Mucosa of rectum (tissue), 2 donors: ENCODE results near the gene POPDC2.

Experiments
- H3K27ac ChIP-seq, 2 donors: one replicate each; pipeline ENCODE4 v1.7.0; 2013; ENCODE audit warnings: inconsistent platforms in 2 of 2, low read depth in 2 of 2, low read length in 2 of 2
- H3K27me3 ChIP-seq, 2 donors: one replicate each; pipeline ENCODE4 v1.7.0; 2013; ENCODE audit warnings: low read length in 2 of 2; ENCODE audit not compliant: control insufficient read depth in 2 of 2, insufficient read depth in 2 of 2
- H3K36me3 ChIP-seq, 2 donors: one replicate each; pipeline ENCODE4 v1.7.0; 2013; ENCODE audit warnings: low read length in 2 of 2; ENCODE audit not compliant: control insufficient read depth in 2 of 2, insufficient read depth in 2 of 2
- H3K4me1 ChIP-seq, 2 donors: one replicate each; pipeline ENCODE4 v1.7.0; 2013; ENCODE audit warnings: low read length in 2 of 2, mild to moderate bottlenecking in 1 of 2; ENCODE audit not compliant: control insufficient read depth in 2 of 2, insufficient read depth in 2 of 2
- H3K4me3 ChIP-seq, 2 donors: one replicate each; pipeline ENCODE4 v1.7.0; 2013; ENCODE audit warnings: low read length in 2 of 2
- H3K9ac ChIP-seq, 2 donors: one replicate each; pipeline ENCODE4 v1.7.0; 2013; ENCODE audit warnings: low read length in 2 of 2, low read depth in 1 of 2, mild to moderate bottlenecking in 1 of 2
- H3K9me3 ChIP-seq, 2 donors: one replicate each; pipeline ENCODE4 v1.7.0; 2013; ENCODE audit warnings: low read length in 2 of 2; ENCODE audit not compliant: control insufficient read depth in 2 of 2
- donor health status: healthy.
- donor health status: Normal muscosa, but diverticular disease.

The POPDC2 gene

GRCh38 chr3:119613872-119614271 lies 46.5 kb downstream of the POPDC2 start:
- no peaks in the 10 kb centered on the region for H3K9me3 ChIP-seq
- no peak overlapping the region for H3K27ac ChIP-seq
- H3K9ac ChIP-seq = no peak overlapping the region

DNA sequence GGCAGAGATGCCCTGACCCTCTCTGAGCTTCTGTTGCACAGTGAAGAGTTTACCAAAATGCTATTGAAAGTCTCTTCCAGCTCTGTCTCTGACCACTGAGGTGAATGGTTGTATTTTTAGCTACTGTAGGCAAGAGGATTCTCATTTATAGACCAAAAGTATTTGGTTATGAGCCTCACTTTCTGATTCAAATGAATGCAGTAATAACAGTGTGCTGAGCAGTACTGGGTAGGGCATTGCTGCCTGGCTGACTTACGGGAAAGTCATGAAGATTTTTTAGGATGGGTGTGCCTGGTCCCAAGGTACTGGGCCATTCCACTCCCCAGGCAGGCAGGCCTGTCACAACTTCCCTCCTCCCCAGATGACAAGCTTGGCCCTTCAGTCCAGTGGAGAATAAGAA lies 47.2 kb downstream of the POPDC2 start:
- Histone ChIP-seq H3K9me3 (no peaks in the 10 kb centered on the region), H3K4me3 (no peak overlapping the region), H3K27me3 (no peaks in the 10 kb centered on the region), H3K9ac (no peak overlapping the region), H3K27ac (no peak overlapping the region), H3K4me1 (no peaks in the 10 kb centered on the region), H3K36me3 (no peaks in the 10 kb centered on the region)

More at GRCh38 chr3:119613872-119614271, 46.5 kb downstream of the POPDC2 start:
- Histone ChIP-seq H3K4me3 (no peak overlapping the region), H3K36me3 (no peaks in the 10 kb centered on the region), H3K4me1 (no peaks in the 10 kb centered on the region), H3K27me3 (no peaks in the 10 kb centered on the region)

- H3K4me1 ChIP-seq = no peaks in the 10 kb centered on the region
- no peaks in the 10 kb centered on the region for H3K36me3 ChIP-seq
- H3K9me3 ChIP-seq = no peaks in the 10 kb centered on the region
- H3K27me3 ChIP-seq = no peaks in the 10 kb centered on the region
- no peak overlapping the region for H3K27ac ChIP-seq
- no peak overlapping the region for H3K4me3 ChIP-seq
- no peak overlapping the region for H3K9ac ChIP-seq
Observed at GRCh38 chr3:119611664-119612063, 48.7 kb downstream of the POPDC2 start.

- H3K9me3 ChIP-seq = no peaks in the 10 kb centered on the region
- H3K36me3 ChIP-seq = no peaks in the 10 kb centered on the region
- no peaks in the 10 kb centered on the region for H3K4me1 ChIP-seq
- H3K27ac ChIP-seq = no peak overlapping the region
- no peak overlapping the region for H3K4me3 ChIP-seq
- no peaks in the 10 kb centered on the region for H3K27me3 ChIP-seq
- H3K9ac ChIP-seq = no peak overlapping the region
Observed at GRCh38 chr3:119609301-119609700, 51.1 kb downstream of the POPDC2 start.

DNA sequence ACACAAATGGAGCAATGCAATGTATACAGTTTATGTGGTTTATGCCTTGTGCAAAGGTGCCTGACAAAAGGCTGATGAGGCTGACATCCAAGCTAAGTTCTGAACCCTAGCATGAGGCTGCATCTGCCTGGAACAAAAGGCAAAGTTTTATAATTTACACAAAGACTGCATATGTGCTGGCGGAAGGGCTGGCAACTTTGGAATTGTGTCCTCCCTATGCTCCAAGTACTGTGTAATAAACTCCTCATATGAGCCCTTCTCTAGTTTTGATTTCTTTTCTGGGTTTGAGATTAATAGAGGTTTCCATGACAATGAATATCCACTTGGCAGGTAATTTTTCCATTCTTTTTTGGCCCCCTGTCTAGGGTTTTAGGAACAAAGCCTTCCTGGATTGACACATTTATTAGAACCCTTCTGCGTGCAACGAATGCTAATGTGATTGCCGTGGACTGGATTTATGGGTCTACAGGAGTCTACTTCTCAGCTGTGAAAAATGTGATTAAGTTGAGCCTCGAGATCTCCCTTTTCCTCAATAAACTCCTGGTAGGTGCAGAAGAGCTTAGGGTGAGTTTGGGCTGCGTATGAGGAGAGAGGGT lies 51.9 kb downstream of the POPDC2 start:
- Histone ChIP-seq H3K4me3 (no peak overlapping the region), H3K9ac (no peak overlapping the region), H3K4me1 (no peaks in the 10 kb centered on the region), H3K27me3 (no peaks in the 10 kb centered on the region), H3K9me3 (no peaks in the 10 kb centered on the region), H3K36me3 (no peaks in the 10 kb centered on the region), H3K27ac (no peak overlapping the region)

DNA sequence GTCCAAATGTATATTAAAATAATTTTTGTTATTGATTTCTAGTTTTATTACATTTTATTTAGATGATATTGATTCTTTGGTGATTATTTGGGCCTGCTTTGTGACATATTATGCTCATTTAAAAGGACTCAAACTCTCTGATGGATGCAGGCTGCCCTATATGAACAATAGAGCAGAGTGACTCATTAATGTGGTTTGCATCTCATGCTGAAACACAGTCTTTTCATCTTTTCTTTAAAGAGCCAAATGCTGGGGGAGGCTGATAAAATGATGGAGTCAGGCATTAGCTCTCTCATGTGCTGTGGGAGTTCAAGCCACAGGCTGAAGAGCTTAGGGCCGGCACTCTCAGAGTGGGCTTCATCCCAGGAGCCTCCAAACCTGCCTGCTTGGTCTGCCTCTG lies 55.5 kb downstream of the POPDC2 start:
- Histone ChIP-seq H3K4me1 (no peaks in the 10 kb centered on the region), H3K4me3 (no peak overlapping the region), H3K9me3 (no peaks in the 10 kb centered on the region), H3K27ac (no peak overlapping the region), H3K36me3 (no peaks in the 10 kb centered on the region), H3K27me3 (no peaks in the 10 kb centered on the region), H3K9ac (no peak overlapping the region)

- H3K4me1 ChIP-seq = peaks cover 0 to 3% of the 10 kb centered on the region in 2 donors
- H3K27me3 ChIP-seq = no peaks in the 10 kb centered on the region
- no peak overlapping the region for H3K9ac ChIP-seq
- no peak overlapping the region for H3K4me3 ChIP-seq
- no peaks in the 10 kb centered on the region for H3K9me3 ChIP-seq
- no peak overlapping the region for H3K27ac ChIP-seq
- no peaks in the 10 kb centered on the region for H3K36me3 ChIP-seq
Observed at GRCh38 chr3:119602676-119603075, 57.7 kb downstream of the POPDC2 start.

DNA sequence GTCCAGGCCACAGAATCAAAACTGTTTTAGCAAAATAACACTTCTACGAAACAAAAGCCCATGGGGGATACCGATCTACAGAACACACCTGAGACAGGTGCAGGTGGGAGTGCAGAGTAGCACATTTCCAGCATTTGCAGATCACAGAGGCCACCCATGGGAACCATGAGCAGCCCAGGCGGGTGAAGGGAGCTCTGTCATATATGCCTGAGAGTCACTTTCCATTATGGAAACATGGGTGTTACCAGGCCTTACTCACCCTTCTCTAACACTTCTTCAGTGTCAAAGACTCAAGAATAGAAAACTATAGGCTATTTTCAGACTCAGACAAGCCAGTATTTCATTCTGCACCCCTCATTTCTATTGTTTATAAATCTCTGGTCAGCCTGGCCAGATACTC lies 59.2 kb downstream of the POPDC2 start:
- no peaks in the 10 kb centered on the region for H3K9me3 ChIP-seq
- H3K27ac ChIP-seq = no peak overlapping the region
- no peak overlapping the region for H3K9ac ChIP-seq
- no peaks in the 10 kb centered on the region for H3K27me3 ChIP-seq
- no peak overlapping the region for H3K4me3 ChIP-seq
- peaks cover 0 to 3% of the 10 kb centered on the region in 2 donors for H3K4me1 ChIP-seq
- no peaks in the 10 kb centered on the region for H3K36me3 ChIP-seq

GRCh38 chr3:119600732-119601131 lies 59.7 kb downstream of the POPDC2 start:
- Histone ChIP-seq H3K4me3 (no peak overlapping the region), H3K9ac (no peak overlapping the region), H3K9me3 (no peaks in the 10 kb centered on the region), H3K27me3 (no peaks in the 10 kb centered on the region), H3K36me3 (no peaks in the 10 kb centered on the region), H3K4me1 (peaks cover 0 to 3% of the 10 kb centered on the region in 2 donors), H3K27ac (no peak overlapping the region)

DNA sequence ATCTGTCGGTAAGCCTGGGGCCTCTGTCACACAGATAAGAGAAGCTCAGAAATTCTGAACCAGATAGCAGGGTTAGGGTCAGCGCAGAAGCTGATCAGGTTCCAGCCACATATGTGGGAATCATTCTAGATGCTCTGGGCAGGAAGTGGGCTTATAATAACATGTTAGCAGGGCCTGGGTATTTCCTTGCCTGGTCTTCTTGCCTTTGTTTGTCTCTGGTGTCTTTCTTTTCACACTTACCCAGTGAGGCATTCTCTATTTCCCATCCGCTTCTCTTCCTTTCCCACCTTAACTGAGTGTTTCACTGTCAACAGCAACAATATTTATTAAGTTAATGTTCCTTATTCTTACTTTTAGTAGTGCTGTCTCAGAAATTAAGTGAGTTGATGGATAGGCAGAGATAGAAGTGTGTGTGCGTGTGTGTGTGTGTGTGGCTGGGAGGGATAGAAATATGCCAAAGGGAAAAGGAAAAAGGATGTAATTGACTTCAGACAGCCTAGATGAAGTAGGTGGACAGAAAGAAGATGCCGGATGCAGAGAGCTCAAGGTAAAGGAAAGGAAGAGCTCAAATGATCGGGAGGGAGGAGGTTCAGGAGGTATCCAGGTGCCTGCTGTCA lies 60.7 kb downstream of the POPDC2 start:
- H3K9me3 ChIP-seq = no peaks in the 10 kb centered on the region
- H3K27ac ChIP-seq = no peak overlapping the region
- H3K4me1 ChIP-seq = peaks cover 0 to 3% of the 10 kb centered on the region in 2 donors

More for the DNA sequence above, 60.7 kb downstream of the POPDC2 start:
- Histone ChIP-seq H3K4me3 (no peak overlapping the region), H3K27me3 (no peaks in the 10 kb centered on the region), H3K9ac (no peak overlapping the region), H3K36me3 (no peaks in the 10 kb centered on the region)
